Skeletal muscle satellite cell (primary cell): ENCODE results near the gene SENP7.
"Not testable (repeated sequence)": the region's sequence is repeated elsewhere in the genome, so short reads cannot be mapped to it uniquely, and the experiment has no call there.

ENCODE experiments used
- H3K27me3 ChIP-seq: 2 replicates; pipeline ENCODE4 v1.7.0; 2013; ENCODE audit warnings: low read length; ENCODE audit not compliant: control insufficient read depth, insufficient read depth
- H3K36me3 ChIP-seq: 2 replicates; pipeline ENCODE4 v1.7.0; 2013; ENCODE audit warnings: mild to moderate bottlenecking, control low read depth, low read length; ENCODE audit not compliant: insufficient read depth
- H3K4me1 ChIP-seq: 2 replicates; pipeline ENCODE4 v1.7.0; 2013; ENCODE audit warnings: low read length; ENCODE audit not compliant: control insufficient read depth, insufficient read depth
- H3K4me2 ChIP-seq: 2 replicates; pipeline ENCODE4 v1.7.0; 2013; ENCODE audit warnings: mild to moderate bottlenecking, low read length
- H3K4me3 ChIP-seq: 2 replicates; pipeline ENCODE4 v1.7.0; 2013; ENCODE audit warnings: low read length
- H3K9ac ChIP-seq: 2 replicates; pipeline ENCODE4 v1.7.0; 2013; ENCODE audit warnings: mild to moderate bottlenecking, low read depth, low read length, moderate library complexity
- H3K9me3 ChIP-seq: replicated peaks from 2 replicates; pipeline ENCODE4 v1.7.0; 2013; ENCODE audit warnings: mild to moderate bottlenecking, control low read depth, low read length

SENP7 gene

DNA sequence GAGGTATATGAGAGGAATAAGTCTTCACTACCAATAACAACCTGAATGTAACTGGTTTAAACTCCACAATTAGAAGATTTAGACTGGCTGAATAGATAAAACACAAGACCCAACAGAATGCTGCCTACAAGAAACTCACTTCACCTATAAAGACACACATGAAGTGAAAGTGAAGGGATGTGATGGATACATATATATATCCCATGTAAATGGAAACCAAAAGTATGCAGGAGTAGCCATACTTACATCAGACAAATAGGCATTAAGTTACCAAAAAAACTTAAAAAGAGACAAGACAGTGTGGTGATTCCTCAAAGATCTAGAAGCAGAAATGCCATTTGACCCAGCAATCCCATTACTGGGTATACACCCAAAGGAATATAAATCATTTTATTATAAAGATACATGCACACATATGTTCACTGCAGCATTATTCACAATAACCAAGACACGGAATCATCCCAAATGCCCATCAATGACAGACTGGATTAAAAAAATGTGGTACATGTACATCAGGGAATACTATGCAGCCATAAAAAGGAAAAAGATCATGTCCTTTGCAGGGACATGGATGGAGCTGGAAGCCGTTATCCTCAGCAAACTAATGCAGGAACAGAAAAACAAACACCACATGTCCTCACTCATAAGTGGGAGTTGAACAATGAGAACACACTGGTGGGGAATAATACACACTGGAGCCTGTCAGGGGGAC lies 38.0 kb downstream of the SENP7 start:
- not testable (repeated sequence) for H3K4me2 ChIP-seq, H3K36me3 ChIP-seq, H3K27me3 ChIP-seq, H3K9ac ChIP-seq, H3K9me3 ChIP-seq, H3K4me3 ChIP-seq, H3K4me1 ChIP-seq

DNA sequence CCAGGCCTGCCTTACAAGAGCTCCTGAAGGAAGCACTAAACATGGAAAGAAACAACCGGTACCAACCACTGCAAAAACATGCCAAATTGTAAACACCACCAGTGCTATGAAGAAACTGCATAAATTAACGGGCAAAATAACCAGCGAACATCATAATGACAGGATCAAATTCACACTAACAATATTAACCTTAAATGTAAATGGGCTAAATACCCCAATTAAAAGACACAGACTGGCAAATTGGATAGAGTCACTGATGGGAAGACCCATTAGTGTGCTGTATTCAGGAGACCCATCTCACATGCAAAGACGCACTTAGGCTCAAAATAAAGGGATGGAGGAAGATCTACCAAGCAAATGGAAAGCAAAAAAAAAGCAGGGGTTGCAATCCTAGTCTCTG lies 44.3 kb downstream of the SENP7 start:
- not testable (repeated sequence) for H3K4me3 ChIP-seq, H3K4me2 ChIP-seq, H3K9ac ChIP-seq, H3K36me3 ChIP-seq, H3K27me3 ChIP-seq, H3K9me3 ChIP-seq, H3K4me1 ChIP-seq

DNA sequence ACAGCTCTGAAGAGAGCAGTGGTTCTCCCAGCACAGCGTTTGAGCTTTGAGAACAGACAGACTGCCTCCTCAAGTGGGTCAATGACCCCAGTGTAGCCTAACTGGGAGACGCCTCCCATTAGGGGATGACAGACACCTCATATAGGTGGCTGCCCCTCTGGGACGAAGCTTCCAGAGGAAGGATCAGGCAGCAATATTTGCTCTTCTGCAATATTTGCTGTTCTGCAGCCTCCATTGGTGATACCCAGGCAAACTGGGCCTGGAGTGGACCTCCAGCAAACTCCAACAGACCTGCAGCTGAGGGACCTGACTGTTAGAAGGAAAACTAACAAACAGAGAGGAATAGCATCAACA lies 45.7 kb downstream of the SENP7 start:
- not testable (repeated sequence) for H3K4me2 ChIP-seq, H3K9ac ChIP-seq, H3K36me3 ChIP-seq, H3K4me1 ChIP-seq, H3K4me3 ChIP-seq, H3K27me3 ChIP-seq, H3K9me3 ChIP-seq

DNA sequence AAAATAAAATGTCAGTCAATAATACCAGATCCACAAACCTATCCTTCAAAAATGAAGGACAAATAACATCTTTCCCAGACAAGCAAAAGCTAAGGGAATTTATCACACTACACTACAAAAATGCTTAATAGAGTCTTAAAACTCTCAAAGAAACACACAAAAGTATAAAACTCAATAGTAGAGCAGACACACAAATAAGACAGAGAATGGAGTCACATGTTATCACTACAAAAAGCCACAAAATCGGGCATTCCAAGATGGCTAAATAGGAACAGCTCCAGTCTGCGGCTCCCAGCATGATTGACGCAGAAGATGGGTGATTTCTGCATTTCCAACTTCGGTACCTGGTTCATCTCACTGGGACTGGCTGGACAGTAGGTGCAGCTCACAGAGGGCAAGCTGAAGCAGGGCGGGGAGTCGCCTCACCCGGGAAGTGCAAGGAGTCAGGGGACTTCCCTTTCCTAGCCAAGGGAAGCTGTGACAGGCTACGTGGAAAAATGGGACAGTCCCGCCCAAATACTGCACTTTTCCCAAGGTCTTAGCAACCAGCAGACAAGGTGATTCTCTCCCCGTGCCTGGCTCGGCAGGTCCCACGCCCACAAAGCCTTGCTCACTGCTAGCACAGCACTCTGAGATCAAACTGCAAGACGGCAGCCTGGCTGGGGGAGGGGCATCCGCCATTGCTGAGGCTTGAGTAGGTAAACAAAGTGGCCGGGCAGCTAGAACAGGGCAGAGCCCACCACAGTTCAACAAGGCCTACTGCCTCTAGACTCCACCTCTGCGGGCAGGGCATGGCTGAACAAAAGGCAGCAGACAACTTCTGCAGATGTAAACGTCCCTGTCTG lies 46.3 kb downstream of the SENP7 start:
- H3K4me2 ChIP-seq = no peak overlapping the region
- no peak overlapping the region for H3K4me3 ChIP-seq
- H3K9me3 ChIP-seq = no peaks in the 10 kb centered on the region
- no peaks in the 10 kb centered on the region for H3K27me3 ChIP-seq
- no peaks in the 10 kb centered on the region for H3K4me1 ChIP-seq
- no peaks in the 10 kb centered on the region for H3K36me3 ChIP-seq
- H3K9ac ChIP-seq = no peak overlapping the region

DNA sequence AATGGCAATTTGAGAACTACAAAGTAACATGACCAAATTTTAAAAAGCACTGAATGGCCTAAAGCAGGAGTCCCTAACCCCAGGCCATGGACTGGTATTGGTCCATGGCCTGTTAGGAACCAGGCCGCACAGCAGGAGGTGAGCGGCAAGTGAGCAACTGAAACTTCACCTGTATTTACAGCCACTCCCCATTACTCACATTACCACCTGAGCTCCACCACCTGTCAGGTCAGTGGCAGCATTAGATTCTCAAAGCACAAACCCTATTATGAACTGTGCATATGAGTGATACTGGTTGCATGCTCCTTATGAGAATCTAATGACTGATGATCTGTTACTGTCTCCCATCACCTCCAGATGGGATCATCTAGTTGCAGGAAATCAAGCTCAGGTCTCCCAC lies 48.8 kb downstream of the SENP7 start:
- H3K4me2 ChIP-seq = no peak overlapping the region
- H3K4me3 ChIP-seq = no peak overlapping the region
- no peaks in the 10 kb centered on the region for H3K4me1 ChIP-seq

DNA sequence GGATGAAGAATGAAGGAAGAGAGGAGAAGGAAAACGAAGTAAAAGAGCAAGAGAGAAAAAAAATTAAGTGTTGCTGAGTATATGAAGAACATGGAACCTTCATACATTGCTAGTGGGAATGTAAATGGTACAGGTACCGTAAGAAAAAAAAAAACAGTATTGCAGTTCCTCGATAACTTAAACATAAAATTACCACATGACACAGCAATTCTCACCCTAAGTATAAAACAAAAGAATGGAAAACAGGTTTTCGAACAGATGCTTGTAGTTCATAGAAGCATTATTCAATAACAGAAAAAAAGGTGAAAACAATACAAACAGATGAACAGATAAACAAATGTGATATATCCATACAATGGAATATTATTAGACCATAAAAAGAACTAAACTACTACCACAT lies 51.6 kb downstream of the SENP7 start:
- H3K9me3 ChIP-seq = no peaks in the 10 kb centered on the region
- no peaks in the 10 kb centered on the region for H3K36me3 ChIP-seq
- H3K4me1 ChIP-seq = no peaks in the 10 kb centered on the region
- no peaks in the 10 kb centered on the region for H3K27me3 ChIP-seq
- no peak overlapping the region for H3K4me3 ChIP-seq
- H3K9ac ChIP-seq = no peak overlapping the region
- no peak overlapping the region for H3K4me2 ChIP-seq

More for the DNA sequence above, 48.8 kb downstream of the SENP7 start:
- H3K27me3 ChIP-seq = no peaks in the 10 kb centered on the region
- H3K9me3 ChIP-seq = no peaks in the 10 kb centered on the region
- no peaks in the 10 kb centered on the region for H3K36me3 ChIP-seq
- H3K9ac ChIP-seq = no peak overlapping the region

DNA sequence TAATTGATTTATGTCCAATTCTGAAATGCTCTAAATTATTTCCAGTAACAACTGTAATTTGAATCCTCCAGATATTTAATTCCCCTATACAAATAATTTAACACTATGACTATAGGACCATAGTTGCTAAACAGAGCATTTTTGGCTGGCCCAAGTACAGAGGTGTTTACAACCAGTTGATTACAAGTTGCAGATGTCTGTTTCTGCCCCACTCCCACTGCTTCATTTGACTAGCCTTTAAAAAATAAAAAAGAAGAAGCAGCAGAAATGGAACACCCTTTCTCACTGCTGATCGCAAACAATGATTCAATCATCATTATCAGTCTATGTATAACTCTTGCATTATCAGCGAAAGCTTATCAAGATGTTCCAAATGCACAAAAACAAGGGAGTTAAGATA lies 54.6 kb downstream of the SENP7 start:
- Histone ChIP-seq H3K9me3 (no peaks in the 10 kb centered on the region), H3K4me3 (no peak overlapping the region), H3K4me1 (no peaks in the 10 kb centered on the region), H3K27me3 (no peaks in the 10 kb centered on the region), H3K4me2 (no peak overlapping the region), H3K36me3 (no peaks in the 10 kb centered on the region), H3K9ac (no peak overlapping the region)

DNA sequence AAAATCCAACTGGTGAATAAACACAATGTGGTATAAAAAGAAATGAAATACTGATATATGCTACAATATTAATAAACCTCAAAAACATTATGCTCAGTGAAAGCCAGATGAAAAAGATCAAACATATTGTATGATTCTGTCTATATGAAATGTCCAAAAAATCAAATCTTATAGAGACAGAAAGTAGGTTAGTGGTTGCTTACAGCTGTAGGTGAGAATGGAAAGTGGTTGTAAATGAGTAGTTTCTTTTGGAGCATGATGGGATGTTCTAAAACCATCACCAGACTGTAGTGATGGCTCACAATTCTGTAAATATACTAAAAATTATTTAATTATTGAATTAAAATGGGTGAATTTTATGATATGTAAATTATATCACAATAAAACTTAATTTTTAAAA lies 58.4 kb downstream of the SENP7 start:
- H3K4me3 ChIP-seq = no peak overlapping the region
- H3K36me3 ChIP-seq = no peaks in the 10 kb centered on the region
- no peaks in the 10 kb centered on the region for H3K27me3 ChIP-seq
- H3K9me3 ChIP-seq = no peaks in the 10 kb centered on the region
- H3K4me2 ChIP-seq = no peak overlapping the region
- H3K9ac ChIP-seq = no peak overlapping the region
- H3K4me1 ChIP-seq = no peaks in the 10 kb centered on the region

DNA sequence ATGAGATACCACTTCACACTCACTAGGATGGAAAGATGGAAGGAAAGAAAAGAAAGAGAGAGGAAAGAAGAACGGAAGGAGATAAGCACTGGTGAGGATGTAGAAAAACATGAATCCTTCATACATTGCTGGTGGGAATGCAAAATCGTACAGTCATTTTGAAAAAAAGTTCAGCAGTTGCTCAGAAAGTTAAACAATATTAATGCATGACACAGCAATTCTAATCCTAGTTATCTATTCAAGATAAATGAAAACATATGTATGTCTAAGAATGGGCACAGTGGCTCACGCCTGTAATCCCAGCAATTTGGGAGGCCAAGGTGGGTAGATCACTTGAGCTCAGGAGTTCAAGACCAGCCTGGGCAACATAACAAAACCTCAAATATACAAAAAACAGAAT lies 59.1 kb downstream of the SENP7 start:
- no peak overlapping the region for H3K4me3 ChIP-seq
- H3K9ac ChIP-seq = no peak overlapping the region
- no peaks in the 10 kb centered on the region for H3K9me3 ChIP-seq
- H3K4me2 ChIP-seq = no peak overlapping the region
- H3K4me1 ChIP-seq = no peaks in the 10 kb centered on the region
- H3K27me3 ChIP-seq = no peaks in the 10 kb centered on the region
- no peaks in the 10 kb centered on the region for H3K36me3 ChIP-seq

DNA sequence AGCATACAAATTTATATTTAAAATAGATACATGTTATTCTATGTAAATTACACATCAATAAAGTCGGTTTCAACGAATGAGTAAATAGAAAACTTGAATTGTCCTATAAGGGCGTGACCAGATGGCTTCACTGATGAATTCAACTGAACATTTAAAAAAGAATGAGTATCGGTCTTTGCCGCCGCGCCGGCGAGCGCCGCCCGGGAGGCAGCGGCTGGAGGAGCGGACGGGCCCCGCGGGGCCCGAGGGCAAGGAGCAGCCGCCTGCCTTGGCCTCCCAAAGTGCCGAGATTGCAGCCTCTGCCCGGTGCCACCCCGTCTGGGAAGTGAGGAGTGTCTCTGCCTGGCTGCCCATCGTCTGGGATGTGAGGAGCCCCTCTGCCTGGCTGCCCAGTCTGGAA lies 74.4 kb downstream of the SENP7 start:
- not testable (repeated sequence) for H3K9ac ChIP-seq, H3K9me3 ChIP-seq, H3K4me2 ChIP-seq, H3K4me1 ChIP-seq, H3K4me3 ChIP-seq, H3K36me3 ChIP-seq, H3K27me3 ChIP-seq

DNA sequence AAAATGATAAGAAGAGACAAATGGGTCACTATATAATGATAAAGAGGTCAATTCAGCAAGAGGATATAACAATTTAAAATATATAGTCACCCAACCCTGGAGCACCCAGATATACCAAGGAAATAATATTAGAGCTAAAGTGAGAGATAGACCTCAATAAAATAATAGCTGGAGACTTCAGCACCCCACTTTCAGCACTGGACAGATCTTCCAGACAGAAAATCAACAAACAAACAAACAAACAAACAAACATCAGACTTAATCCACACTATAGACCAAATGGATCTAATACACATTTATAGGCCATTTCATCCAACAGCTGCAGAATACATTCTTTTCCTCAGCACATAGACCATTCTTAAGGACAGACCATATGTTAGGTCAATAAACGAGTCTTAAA lies 79.4 kb downstream of the SENP7 start:
- no peak overlapping the region for H3K9ac ChIP-seq
- no peaks in the 10 kb centered on the region for H3K36me3 ChIP-seq
- H3K9me3 ChIP-seq = no peaks in the 10 kb centered on the region
- H3K27me3 ChIP-seq = no peaks in the 10 kb centered on the region
- H3K4me3 ChIP-seq = no peak overlapping the region
- H3K4me1 ChIP-seq = no peaks in the 10 kb centered on the region
- H3K4me2 ChIP-seq = no peak overlapping the region
